Astrocyte of the cerebellum (primary cell): ENCODE results near the gene SPDYE16.
"Not testable (repeated sequence)": the region's sequence is repeated elsewhere in the genome, so short reads cannot be mapped to it uniquely, and the experiment has no call there.

Source experiments
- DNase-seq: peaks from one replicate; pipeline ENCODE4 v3.0.0-alpha.2; 2011; ENCODE audit warnings: low read depth
- H3K4me3 ChIP-seq: 2 replicates; pipeline ENCODE4 v1.5.1; 2011; ENCODE audit warnings: mild to moderate bottlenecking, low read depth, low read length, moderate library complexity
- in situ Hi-C: cut with HindIII; loops from 2 replicates; pipeline ENCODE4 v1.10.0; 2017; ENCODE audit warnings: low sequenced_read_pairs
- TF ChIP-seq, protein P1 (sequence below): IDR thresholded peaks from 2 replicates; pipeline ENCODE4 v1.5.1; 2012; ENCODE audit warnings: low read length, low read depth, moderate library complexity, mild to moderate bottlenecking; ENCODE audit errors: missing control alignments

Gene SPDYE16

DNA sequence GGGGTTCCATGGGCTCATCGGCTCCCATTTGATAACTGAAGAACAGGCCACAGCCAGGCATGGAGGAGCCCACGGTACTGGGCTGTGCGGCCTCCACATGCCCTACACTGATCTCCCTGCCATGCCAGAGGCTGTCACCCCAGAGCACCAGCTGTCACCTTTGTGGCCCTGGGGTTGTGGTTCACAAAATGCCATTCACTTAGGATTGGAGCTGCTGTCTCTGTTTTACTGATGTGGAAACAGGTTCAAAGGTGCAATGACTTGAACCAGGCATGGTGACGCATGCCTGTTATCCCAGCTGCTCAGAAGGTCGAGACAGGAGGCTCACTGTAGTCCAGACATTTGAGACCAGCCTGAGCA, 37.0 kb downstream of the SPDYE16 start:
- DNase-seq, result no peak
- no peak overlapping the region for H3K4me3 ChIP-seq
- TF ChIP-seq, protein P1, sequence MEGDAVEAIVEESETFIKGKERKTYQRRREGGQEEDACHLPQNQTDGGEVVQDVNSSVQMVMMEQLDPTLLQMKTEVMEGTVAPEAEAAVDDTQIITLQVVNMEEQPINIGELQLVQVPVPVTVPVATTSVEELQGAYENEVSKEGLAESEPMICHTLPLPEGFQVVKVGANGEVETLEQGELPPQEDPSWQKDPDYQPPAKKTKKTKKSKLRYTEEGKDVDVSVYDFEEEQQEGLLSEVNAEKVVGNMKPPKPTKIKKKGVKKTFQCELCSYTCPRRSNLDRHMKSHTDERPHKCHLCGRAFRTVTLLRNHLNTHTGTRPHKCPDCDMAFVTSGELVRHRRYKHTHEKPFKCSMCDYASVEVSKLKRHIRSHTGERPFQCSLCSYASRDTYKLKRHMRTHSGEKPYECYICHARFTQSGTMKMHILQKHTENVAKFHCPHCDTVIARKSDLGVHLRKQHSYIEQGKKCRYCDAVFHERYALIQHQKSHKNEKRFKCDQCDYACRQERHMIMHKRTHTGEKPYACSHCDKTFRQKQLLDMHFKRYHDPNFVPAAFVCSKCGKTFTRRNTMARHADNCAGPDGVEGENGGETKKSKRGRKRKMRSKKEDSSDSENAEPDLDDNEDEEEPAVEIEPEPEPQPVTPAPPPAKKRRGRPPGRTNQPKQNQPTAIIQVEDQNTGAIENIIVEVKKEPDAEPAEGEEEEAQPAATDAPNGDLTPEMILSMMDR, result no peak
- in situ Hi-C loops, result no loop called here

DNA sequence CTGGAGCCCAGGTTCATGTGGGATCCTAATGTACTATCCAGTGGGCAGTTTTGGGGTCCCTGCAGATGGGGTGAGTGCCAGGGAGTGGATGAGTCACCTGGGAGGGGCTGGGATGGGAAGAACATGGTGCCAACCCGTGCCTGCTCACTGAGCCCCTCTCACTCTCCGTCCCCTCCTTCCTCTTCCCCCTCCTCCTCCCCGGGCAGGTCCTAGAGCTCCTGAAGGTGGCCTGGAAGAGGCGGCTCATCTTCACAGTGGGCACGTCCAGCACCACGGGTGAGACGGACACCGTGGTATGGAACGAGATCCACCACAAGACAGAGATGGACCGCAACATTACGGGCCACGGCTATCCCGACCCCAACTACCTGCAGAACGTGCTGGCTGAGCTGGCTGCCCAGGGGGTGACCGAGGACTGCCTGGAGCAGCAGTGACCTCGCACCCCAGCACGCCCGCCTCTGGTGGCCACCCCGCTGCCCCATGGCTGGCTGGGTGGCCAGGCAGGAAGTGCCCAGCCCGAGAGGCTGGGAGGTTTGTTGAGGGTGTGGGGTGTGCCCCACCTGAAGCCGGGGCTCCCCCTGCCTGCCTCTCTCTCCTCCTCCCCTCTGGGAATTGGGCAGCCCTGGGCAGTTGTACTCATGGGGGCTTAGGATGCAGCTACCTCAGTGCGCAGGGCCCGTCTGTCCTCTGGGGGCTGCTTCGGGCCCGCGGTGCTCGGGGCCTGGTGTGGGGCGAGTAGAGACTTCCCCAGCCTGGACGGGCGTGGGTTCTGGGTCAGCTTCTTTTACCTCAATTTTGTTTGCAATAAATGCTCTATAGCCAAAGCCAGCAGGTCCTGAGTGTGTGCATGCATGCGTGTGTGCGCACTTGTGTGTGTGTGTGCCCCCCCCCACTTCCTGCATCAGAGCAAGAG, 37.7 kb downstream of the SPDYE16 start:
- no peak for DNase-seq
- in situ Hi-C loops, result no loop called here
- H3K4me3 ChIP-seq, result no peak overlapping the region
- TF ChIP-seq, protein P1, result no peak

DNA sequence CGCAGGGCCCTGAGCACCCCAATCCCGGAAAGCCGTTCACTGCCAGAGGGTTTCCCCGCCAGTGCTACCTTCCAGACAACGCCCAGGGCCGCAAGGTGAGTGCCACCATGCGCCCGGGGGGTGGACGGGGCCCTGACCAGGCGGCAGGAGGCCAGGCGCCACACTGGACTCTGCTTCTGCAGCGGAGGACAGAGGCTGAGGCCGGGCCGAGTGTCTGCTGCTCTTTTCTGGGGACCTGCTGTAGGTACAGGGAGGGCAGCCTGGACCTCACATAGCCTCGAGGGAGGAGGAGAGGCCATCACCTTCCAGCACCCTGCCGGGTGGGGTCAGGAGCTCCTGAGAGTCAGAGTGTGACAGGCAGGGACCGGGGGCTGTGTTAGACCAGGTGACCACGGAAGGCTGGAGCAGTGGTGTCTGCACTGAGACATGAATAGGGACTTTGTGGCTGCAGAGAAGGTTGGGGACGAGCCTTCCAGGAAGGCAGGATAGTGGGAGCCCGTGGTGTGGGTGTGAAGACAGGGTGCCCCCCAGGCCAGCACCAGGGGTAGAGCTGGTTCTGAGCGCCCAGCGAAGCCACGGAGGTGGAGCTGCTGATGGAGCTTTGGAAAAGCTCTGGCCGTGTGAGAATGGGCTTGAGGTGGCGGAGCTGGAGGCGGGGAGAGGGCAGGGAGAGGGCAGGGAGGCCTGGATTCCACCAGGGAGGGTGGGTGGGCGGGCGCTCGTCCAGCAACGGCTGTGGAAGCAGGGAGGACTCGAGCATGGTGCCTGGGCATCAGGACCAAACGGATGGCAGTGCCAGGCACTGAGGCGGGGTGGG, 38.5 kb downstream of the SPDYE16 start:
- DNase-seq, H3K4me3 ChIP-seq, in situ Hi-C loops: not testable (repeated sequence)

DNA sequence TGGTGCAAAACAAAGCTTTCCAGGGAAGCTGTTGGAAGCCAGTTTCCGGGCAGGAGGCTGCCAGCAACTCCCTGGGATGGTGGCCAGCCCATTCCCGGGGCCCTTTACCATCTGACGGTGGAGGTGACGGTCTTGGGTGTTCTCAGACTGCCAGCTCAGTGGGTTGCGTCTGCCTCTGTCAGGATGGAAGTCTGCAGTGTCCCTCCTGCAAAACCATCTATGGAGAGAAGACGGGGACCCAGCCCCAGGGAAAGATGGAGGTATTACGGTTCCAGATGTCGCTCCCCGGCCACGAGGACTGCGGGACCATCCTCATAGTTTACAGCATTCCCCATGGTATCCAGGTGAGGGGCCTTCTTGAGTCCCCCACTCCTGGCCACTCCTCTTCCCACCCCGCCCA, 39.9 kb downstream of the SPDYE16 start:
- in situ Hi-C loops, DNase-seq: not testable (repeated sequence)

DNA sequence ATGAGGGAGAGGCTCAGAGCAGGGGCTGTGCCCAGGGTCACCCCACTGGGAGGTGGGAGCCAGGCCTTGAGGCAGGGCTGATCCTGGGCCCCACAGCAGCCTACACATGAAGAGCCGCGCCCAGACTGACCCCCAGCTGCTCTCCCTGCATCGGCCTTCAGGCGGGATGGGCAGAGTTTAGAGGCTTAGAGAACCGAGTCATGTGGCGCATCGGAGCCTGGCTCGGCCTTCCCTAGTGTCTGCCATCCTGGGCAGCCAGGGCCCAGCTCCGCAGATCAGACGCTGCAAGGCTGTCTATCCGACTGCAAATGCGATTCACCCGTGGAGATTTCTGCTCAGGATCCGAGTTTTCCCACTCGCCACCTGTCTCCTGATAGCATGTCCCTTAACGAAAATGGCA, 40.3 kb downstream of the SPDYE16 start:
- H3K4me3 ChIP-seq, in situ Hi-C loops, DNase-seq: not testable (repeated sequence)

More for the DNA sequence above, 39.9 kb downstream of the SPDYE16 start:
- H3K4me3 ChIP-seq, result not testable (repeated sequence)

DNA sequence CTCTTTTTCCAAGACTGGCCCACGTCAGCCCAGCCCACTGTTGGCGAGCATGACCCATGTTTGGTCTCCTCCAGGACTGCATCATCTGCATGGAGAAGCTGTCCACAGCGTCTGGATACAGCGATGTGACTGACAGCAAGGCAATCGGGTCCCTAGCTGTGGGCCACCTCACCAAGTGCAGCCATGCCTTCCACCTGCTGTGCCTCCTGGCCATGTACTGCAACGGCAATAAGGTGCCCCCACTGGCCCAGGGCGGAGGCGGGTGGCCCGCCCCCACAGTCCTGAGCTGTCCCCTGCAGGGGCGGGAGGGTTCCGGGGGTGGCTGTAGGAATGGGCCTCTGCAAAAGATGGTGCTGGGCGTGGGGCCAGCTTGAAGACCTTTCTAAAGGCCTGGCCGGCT, 40.9 kb downstream of the SPDYE16 start:
- DNase-seq, in situ Hi-C loops, H3K4me3 ChIP-seq: not testable (repeated sequence)

DNA sequence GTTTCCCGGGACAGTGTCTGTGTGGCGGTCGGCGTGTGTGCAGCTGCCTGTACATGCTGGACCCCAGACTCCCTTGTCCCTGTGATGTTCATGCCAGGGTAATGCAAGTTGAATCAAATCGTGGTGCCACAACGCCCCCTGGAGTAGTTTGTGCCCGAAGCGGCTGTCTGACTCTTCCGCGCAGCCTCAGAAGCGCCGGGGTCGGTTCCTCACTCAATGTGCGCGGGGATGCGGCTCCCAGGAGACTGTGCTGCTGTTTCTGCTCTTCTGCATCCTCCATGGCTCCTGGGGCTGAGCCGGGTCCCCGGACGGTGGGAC, 43.2 kb downstream of the SPDYE16 start:
- in situ Hi-C loops, H3K4me3 ChIP-seq, DNase-seq: not testable (repeated sequence)

DNA sequence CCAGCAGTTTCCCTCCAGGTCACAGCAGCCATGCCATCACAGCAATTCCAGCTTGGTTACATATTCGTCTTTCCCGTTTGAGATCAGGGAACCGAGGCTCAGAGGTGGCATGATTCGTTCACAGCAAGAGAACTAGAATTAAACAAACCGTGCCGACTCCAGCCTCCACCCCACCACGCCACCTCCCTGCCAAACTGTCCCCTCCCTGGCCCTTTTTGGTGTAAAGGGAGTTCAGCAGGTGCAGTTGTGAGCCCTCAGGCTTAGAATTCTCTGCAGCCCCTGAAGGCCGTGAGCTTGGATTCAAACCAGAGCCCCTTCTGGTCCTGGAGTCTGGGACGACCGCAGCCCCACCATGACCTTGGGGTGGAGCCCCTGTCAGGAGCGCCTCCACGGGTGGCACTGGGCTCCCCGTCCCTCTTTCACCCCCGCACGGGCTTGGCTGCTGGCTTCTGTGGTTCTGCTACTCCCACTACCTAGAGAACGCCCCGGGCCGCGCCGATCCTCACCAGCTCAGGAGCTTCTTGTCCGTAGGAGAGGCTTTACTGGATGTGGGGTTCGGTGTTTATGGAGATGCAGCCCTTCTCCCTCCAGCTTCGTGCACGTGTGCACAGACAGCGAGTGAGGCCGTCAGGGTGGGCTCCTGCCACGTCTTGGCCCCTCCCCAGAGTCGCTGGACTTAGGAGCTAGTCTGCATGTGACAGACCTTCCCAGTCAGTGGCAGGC, 43.7 kb downstream of the SPDYE16 start:
- DNase-seq, in situ Hi-C loops, H3K4me3 ChIP-seq: not testable (repeated sequence)

DNA sequence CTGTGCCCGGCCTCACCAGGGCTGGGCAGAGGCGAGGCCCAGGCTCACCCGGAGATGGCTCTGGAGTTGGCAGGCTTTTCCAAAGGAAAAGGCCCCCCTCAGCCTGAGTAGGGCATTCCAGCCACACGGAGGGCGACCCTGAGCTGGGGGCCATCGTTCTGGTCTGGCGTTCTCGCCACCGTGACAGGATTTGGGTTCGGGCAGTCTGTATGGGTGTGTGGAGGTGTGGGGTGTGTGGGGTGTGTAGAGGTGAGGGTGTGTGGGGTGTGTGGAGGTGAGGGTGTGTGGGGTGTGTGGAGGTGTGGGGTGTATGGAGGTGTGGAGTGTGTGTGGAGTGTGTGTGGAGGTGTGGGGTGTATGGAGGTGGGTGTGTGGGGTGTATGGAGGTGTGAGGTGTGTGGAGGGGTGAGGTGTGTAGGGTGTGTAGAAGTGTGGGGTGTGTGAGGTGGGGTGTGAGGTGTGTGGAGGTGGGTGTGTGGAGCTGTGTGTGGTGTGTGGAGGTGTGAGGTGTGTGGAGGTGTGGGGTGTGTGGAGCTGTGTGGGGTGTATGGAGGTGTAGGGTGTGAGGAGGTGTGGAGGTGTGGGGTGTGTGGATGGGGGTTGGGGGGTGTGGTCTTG, 44.4 kb downstream of the SPDYE16 start:
- in situ Hi-C loops, H3K4me3 ChIP-seq, DNase-seq: not testable (repeated sequence)

DNA sequence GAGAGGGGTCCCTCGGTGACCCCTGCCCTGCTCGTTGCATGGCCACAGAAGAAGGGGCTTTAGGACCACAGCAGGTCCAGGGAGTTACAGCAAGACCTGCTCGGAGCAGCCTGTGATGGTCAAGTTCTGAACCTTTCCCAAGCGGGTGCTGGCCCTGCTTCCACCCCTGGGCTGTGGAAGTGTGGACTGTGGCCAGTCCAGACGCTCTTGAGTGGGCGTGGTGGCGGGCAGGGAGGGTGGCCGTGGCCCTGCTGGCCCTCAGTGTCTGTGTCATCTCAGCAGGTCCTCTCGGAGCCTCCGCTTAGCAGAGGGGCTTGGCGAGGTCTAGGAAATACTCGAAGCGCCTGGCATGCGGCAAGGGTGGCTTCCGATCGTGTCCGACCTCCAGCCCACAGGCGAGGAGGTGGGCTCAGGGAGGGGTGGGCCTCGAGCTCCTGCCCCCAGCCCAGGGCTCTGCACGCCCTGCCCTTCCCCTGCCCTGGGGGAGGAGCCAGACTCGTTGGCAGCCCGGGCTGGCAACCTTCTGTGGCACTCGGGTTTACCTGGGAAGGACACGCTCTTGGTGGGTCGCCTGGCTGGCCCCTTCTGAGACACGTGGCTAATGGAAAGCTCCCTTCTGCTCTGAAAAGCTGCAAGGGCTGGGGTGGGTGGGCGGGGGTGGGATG, 45.0 kb downstream of the SPDYE16 start:
- in situ Hi-C loops, DNase-seq, H3K4me3 ChIP-seq: not testable (repeated sequence)

DNA sequence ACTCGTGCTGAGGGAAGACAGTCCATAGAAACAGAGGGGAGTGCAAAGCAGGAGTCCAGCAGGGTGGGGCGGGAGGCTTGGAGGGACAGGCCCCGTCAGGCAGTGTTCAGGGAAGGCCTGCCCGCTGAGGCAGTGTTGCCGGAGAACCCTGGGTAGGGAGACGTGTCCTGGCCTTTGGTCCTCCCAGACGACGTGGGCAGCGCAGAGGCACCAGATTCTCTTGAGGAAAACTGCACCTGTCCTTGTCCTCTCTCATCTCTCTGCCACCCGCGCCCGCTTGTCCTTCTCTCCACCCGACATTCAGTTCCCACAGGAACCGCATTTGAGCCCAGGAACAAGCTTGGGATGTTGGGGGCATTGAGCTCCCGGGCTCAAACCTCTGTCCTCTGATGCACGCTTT, 47.4 kb downstream of the SPDYE16 start:
- H3K4me3 ChIP-seq, DNase-seq, in situ Hi-C loops: not testable (repeated sequence)

DNA sequence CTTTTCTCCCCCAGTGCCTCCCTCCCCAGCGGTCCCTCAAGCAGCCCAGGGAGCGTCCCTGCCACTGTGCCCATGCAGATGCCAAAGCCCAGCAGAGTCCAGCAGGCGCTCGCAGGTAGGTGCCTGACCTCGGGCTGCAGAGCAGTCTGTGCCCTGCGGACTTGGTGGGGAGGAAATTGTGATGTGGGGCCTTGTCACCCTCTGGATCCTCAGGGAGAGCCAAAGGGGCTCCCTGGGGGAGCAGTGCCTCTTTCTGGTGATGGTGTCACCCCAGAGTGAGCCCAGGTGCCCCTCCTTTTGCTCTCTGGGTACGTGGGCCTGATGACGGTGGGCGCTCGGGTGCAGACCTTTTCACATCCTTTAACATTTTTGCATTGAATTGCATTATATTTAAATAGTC, 51.0 kb downstream of the SPDYE16 start:
- DNase-seq, H3K4me3 ChIP-seq, in situ Hi-C loops: not testable (repeated sequence)

DNA sequence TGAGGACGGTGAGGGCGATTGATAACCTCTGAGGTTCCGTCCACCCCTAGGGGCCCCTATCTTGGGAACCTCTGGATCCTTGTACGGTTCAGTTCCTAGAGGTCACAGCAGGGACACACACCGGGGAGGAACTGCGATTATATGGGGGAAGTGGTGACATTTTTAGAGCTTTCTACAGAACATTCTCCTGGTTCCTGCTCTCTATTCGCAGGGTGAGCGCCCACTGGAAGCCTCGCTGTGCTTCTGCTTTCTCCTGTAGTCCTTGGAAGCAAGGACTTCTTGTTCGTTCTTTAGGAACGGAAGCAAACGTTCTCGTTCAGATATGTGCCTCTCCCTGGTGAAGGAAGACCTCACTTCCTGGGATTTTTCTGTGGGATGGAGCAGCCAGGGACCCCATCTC, 55.1 kb downstream of the SPDYE16 start:
- in situ Hi-C loops, H3K4me3 ChIP-seq, DNase-seq: not testable (repeated sequence)

DNA sequence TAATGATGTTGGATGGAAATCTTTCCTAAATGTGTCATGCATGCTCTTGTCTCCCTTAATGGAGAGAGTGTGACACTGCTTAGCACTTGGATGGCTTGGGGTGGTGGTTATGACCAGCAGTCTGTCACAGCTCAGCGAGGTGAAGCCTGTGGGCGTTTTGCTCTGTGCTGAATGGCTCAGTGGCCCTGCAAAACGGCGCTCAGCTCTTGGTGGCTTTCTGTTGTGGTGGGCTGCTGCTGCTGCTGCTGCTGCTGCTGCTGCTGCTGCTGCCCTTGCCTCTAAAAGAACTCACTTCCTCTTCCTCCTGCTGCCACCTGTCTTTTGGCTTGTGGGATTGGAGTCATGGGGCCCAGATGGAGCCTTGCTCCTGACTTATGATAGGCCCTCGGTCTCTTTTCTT, 56.5 kb downstream of the SPDYE16 start:
- DNase-seq, H3K4me3 ChIP-seq, in situ Hi-C loops: not testable (repeated sequence)
